ENCODE measurements around the gene AMPH.
"Not testable (repeated sequence)": the region's sequence is repeated elsewhere in the genome, so short reads cannot be mapped to it uniquely, and the experiment has no call there.

AMPH gene

GRCh38 chr7:38413784-38414183 lies 217.4 kb downstream of the AMPH start:
- TF ChIP-seq CTCF (IDR thresholded peaks at IDR 0.05; ENCODE audit: insufficient read depth, low read depth, low read length, missing control alignments), result no peak
- no peak overlapping the region for H3K4me3 ChIP-seq (ENCODE audit: low read length)
- DNase-seq (ENCODE audit: low read depth), result no peak

- peak; percentile 30 for TF ChIP-seq CTCF (IDR thresholded peaks at IDR 0.05; ENCODE audit: insufficient read depth, low read depth, low read length, missing control alignments)
- no peak overlapping the region for H3K4me3 ChIP-seq (ENCODE audit: low read length)
- peak; percentile 24 for DNase-seq (ENCODE audit: low read depth)
These were observed 219.8 kb downstream of the AMPH start for GRCh38 chr7:38411404-38411803.

GRCh38 chr7:38410056-38410455 lies 221.1 kb downstream of the AMPH start:
- no peak for TF ChIP-seq CTCF (IDR thresholded peaks at IDR 0.05; ENCODE audit: insufficient read depth, low read depth, low read length, missing control alignments)
- H3K4me3 ChIP-seq (ENCODE audit: low read length), result no peak overlapping the region

GRCh38 chr7:38409531-38409930 lies 221.6 kb downstream of the AMPH start:
- no peak for DNase-seq (ENCODE audit: low read depth)
- no peak overlapping the region for H3K4me3 ChIP-seq (ENCODE audit: low read length)
- no peak for TF ChIP-seq CTCF (IDR thresholded peaks at IDR 0.05; ENCODE audit: insufficient read depth, low read depth, low read length, missing control alignments)

More at GRCh38 chr7:38410056-38410455, 221.1 kb downstream of the AMPH start:
- DNase-seq (ENCODE audit: low read depth), result no peak

- DNase-seq (ENCODE audit: low read depth), result peak; percentile 50
- peak; percentile 97 for TF ChIP-seq CTCF (IDR thresholded peaks at IDR 0.05; ENCODE audit: insufficient read depth, low read depth, low read length, missing control alignments)
- H3K4me3 ChIP-seq (ENCODE audit: low read length), result no peak overlapping the region
These were observed 232.3 kb downstream of the AMPH start for GRCh38 chr7:38398725-38399321.

- H3K4me3 ChIP-seq (ENCODE audit: low read length), result no peak overlapping the region
- DNase-seq (ENCODE audit: low read depth), result no peak
- TF ChIP-seq CTCF (IDR thresholded peaks at IDR 0.05; ENCODE audit: insufficient read depth, low read depth, low read length, missing control alignments), result no peak
These were observed 234.3 kb downstream of the AMPH start for GRCh38 chr7:38396852-38397251.

- H3K4me3 ChIP-seq (ENCODE audit: low read length); DNase-seq (ENCODE audit: low read depth): not testable (repeated sequence)
These were observed 235.1 kb downstream of the AMPH start for GRCh38 chr7:38395921-38396552.

All from epithelial cell of esophagus (primary cell).